Ovary (tissue), 9 donors: Measurements from ENCODE around the gene MYPN. TPM values are rescaled to one million over a fixed set of nuclear protein-coding genes. Genes with fewer than 3 reads are reported as not detected.

Experiments used
- DNase-seq, 5 donors: peaks; one replicate each; pipeline ENCODE4 v3.0.0-alpha.2; 2019 to 2020
- H3K27ac ChIP-seq, 2 donors: fragments of 200-600 bp; one replicate each; pipeline versions ENCODE4 v1.5.1 to v1.8.0; 2019 to 2022
- H3K27me3 ChIP-seq: fragments of 200-600 bp; one replicate; pipeline ENCODE4 v1.8.0; 2022
- H3K36me3 ChIP-seq: fragments of 200-600 bp; sonication (generic); one replicate; pipeline ENCODE4 v1.5.1; 2019
- H3K4me1 ChIP-seq: one replicate; pipeline ENCODE4 v1.8.1; 2013; ENCODE audit warnings: mild to moderate bottlenecking, moderate library complexity; ENCODE audit not compliant: insufficient read depth
- H3K4me3 ChIP-seq: fragments of 200-600 bp; sonication (generic); one replicate; pipeline ENCODE4 v1.5.1; 2017
- H3K9me3 ChIP-seq, 2 donors: fragments of 200-600 bp in 1 of 2; sonication (generic) in 1 of 2; one replicate each; pipeline versions ENCODE4 v1.5.1 to v1.8.1; 2013 to 2019; ENCODE audit warnings: mild to moderate bottlenecking in 1 of 2, moderate library complexity in 1 of 2
- EP300 ChIP-seq: sonication (generic); formaldehyde crosslinking; IDR thresholded peaks from one replicate; pipeline ENCODE4 v1.6.1; 2017; ENCODE audit warnings: antibody characterized with exemption
- POLR2A ChIP-seq: fragments of 450-650 bp; IDR thresholded peaks from one replicate; pipeline ENCODE4 v1.6.1; 2017; ENCODE audit warnings: antibody characterized with exemption, mild to moderate bottlenecking, moderate library complexity
- WGBS, 3 donors: extraction: QIAGEN DNeasy Blood & Tissue Kit in 1 of 3; methylation state at CpG; one replicate each; pipeline versions ENCODE4 v1.1.5 to v1.1.7; 2013 to 2017; 5-methylcytosine and 5-hydroxymethylcytosine counted together
- intact Hi-C, 4 donors: fragments of 100-400 bp; cut with DNase I; formaldehyde crosslinking; loops; one replicate each; pipeline versions ENCODE4 v1.11.0 to v1.15.1; 2022 to 2023
- polyA plus RNA-seq, 2 donors: library from polyadenylated mRNA; stranded (reverse); fragments of 200-250 nt in 1 of 2; fragments of 350-450 nt in 1 of 2; fragmentation: Illumina TruSeq in 1 of 2; extraction: RNeasy Lipid Tissue Mini Kit (QIAGEN cat#74804) in 1 of 2; gene quantifications; one replicate each; pipeline ENCODE4 v1.2.3, GENCODE V29; 2013 to 2014
- total RNA-seq, 7 donors: library from RNA; depleted of rRNA in 2 of 7; stranded (reverse); fragments of >200 nt in 2 of 7; fragmentation: NEBNext Ultra II Directional in 3 of 7; extraction: Animal tissue kit (Norgen Biotek cat#: 25700) in 3 of 7; gene quantifications; one replicate each; pipeline versions ENCODE4 v1.1.0 to v1.2.4, GENCODE V29; 2016 to 2023
- TF ChIP-seq, protein P1 (sequence below), 3 donors: fragments of 450-650 bp in 2 of 3; fragments of 200-600 bp in 1 of 3; IDR thresholded peaks; one replicate each; pipeline versions ENCODE4 v1.5.1 to v1.8.0; 2016 to 2022; ENCODE audit warnings: antibody characterized with exemption in 3 of 3, mild to moderate bottlenecking in 1 of 3
- donor health status: DM: no; HTN: no; CAD: no; lungs with moderate emphysema.
- donor health status: DM: no; HTN: no; CAD: no.
- donor health status: Bipolar disorder and iron deficiency.
- donor health status: DM: yes; HTN: yes; CAD: no.
- donor health status: DM: no; HTN: no; CAD: no.
- donor health status: DM: yes; HTN: yes; CAD: no.

The MYPN gene
- total and polyA plus RNA-seq, 9 donors, result 0.05 to 0.18 (median 0.16) TPM; not detected in 5

DNA sequence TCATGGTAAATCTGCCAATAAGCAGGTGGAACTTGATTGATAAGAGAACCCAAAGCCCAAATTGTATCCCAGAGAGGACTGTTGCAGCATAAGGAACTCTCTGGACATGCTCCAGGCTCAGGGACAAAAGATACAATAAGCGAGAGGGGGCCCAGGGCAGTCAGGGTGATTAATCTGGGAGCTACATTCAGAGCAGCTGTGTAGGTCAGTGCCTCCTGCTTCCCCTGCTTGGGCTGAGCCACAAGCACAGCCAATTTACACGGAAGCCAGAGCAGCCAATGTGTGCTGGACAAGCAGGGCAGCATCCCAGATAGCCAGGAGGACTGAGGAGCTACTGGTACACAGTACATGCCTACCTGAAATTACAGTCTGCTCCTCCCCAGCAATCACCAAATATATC lies 24.2 kb downstream of the MYPN start:
- H3K27ac ChIP-seq, result no peak overlapping the region
- no peaks in the 10 kb centered on the region for H3K36me3 ChIP-seq
- no peaks in the 10 kb centered on the region for H3K27me3 ChIP-seq
- DNase-seq, result no peak
- H3K4me3 ChIP-seq, result no peak overlapping the region
- intact Hi-C loops, result no loop called here
- H3K4me1 ChIP-seq, result peaks cover 2% of the 10 kb centered on the region
- H3K9me3 ChIP-seq, result no peaks in the 10 kb centered on the region
- TF ChIP-seq EP300 (no peak), POLR2A (no peak)
- TF ChIP-seq, protein P1, sequence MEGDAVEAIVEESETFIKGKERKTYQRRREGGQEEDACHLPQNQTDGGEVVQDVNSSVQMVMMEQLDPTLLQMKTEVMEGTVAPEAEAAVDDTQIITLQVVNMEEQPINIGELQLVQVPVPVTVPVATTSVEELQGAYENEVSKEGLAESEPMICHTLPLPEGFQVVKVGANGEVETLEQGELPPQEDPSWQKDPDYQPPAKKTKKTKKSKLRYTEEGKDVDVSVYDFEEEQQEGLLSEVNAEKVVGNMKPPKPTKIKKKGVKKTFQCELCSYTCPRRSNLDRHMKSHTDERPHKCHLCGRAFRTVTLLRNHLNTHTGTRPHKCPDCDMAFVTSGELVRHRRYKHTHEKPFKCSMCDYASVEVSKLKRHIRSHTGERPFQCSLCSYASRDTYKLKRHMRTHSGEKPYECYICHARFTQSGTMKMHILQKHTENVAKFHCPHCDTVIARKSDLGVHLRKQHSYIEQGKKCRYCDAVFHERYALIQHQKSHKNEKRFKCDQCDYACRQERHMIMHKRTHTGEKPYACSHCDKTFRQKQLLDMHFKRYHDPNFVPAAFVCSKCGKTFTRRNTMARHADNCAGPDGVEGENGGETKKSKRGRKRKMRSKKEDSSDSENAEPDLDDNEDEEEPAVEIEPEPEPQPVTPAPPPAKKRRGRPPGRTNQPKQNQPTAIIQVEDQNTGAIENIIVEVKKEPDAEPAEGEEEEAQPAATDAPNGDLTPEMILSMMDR (IDR thresholded peaks at IDR 0.05), result no peak
- WGBS, 3 donors, result 34 to 63% (median 39%) methylated on average over 2 of the region's 2 CpGs

DNA sequence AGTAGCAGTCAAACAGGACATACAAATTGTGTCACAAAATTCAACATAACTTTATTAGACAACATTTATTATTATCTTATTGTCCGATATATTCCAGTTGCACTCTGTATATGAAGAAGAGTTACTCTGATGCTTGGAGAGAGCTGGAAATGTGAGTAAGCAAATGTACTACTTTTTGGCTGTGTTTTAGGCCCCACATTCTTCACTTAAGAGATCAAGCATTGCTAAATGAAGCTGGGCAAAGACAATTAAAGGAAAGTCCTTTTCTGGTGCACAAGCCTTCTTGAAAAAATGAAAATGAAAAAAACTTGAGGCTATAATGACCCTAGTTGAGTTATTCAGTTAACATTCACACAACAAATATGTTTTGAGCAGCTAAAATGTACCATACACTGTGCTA lies 26.1 kb downstream of the MYPN start:
- intact Hi-C loops, result no loop called here
- no peak for DNase-seq
- Histone ChIP-seq H3K4me3 (no peak overlapping the region), H3K4me1 (peaks cover 2% of the 10 kb centered on the region), H3K9me3 (no peaks in the 10 kb centered on the region), H3K27me3 (no peaks in the 10 kb centered on the region), H3K36me3 (no peaks in the 10 kb centered on the region), H3K27ac (no peak overlapping the region)
- 83 to 86% (median 86%) methylated on average over 1 of the region's 1 CpG for WGBS, 3 donors
- no peak for TF ChIP-seq EP300

DNA sequence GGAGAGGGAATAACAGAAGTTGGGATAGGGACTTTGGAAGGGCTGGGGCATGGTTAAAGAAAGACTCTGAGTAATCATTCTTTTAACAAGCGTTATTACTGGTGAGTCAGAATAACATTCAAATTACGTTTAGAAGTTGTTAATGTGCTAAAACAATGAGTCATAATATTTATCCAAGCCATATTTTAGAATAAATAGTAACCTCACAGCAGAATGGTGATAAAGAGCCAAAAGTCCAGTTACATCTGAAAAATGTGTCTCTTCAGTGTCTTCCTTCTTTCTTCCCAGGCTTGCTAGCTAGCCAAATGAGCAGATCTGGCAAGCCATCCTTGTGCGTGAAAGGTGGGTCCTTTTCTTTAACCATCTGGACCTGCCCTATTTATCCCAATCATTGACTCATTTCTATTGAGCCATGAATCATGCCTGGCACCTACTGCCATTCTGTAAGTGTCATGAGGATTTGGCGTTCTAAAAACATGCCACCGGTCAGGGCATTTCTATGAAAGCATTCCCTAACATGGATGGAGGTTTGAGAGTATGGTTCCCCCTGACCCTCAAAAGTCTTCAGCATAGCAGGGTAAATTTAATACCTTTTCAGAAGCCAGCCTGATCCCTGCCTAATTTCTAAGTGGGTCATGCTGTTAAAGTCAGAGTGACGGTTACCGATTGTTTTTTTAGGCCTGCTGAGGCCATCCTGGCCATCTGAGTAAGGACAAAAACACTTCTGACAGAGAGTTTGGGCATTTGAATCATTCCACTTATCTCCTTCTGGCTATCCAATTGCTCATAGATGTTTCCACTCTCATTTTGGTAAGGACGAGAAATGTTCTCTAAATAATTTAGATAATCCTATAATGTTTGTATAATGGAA lies 26.9 kb downstream of the MYPN start:
- H3K4me1 ChIP-seq, result peaks cover 2% of the 10 kb centered on the region
- H3K27me3 ChIP-seq, result no peaks in the 10 kb centered on the region
- H3K36me3 ChIP-seq, result no peaks in the 10 kb centered on the region
- TF ChIP-seq, protein P1 (IDR thresholded peaks at IDR 0.05), result no peak
- no peak for TF ChIP-seq EP300
- TF ChIP-seq POLR2A, result no peak
- H3K27ac ChIP-seq, result no peak overlapping the region
- H3K9me3 ChIP-seq, result no peaks in the 10 kb centered on the region
- WGBS, 3 donors, result 38 to 48% (median 47%) methylated on average over 8 of the region's 8 CpGs
- no peak overlapping the region for H3K4me3 ChIP-seq
- DNase-seq, result no peak
- intact Hi-C loops, result no loop called here

DNA sequence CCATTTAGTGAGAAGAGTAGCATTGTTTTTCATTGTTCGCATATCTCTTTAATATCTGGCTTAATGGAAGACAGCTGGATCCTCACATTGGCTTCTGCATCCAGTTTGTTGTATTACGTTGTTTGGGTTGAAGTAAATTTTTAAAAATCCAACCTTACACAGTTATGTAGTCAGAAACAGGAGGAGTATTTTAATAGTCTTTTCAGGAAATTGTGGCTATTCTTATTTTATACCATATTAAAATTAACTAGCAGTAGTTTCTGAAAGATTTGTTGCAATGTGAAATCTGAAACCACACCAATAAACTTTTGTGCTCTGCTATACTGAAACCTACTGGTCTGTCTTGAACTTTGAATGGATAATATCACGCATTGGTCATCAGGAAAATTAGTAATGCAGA lies 27.9 kb downstream of the MYPN start:
- Histone ChIP-seq H3K4me3 (no peak overlapping the region), H3K27me3 (no peaks in the 10 kb centered on the region), H3K36me3 (no peaks in the 10 kb centered on the region), H3K27ac (no peak overlapping the region), H3K4me1 (peaks cover 2% of the 10 kb centered on the region), H3K9me3 (no peaks in the 10 kb centered on the region)
- WGBS, 3 donors, result 52 to 67% (median 65%) methylated on average over 3 of the region's 3 CpGs
- intact Hi-C loops, result no loop called here
- no peak for TF ChIP-seq EP300
- no peak for TF ChIP-seq POLR2A
- TF ChIP-seq, protein P1 (IDR thresholded peaks at IDR 0.05), result no peak
- DNase-seq, result no peak

DNA sequence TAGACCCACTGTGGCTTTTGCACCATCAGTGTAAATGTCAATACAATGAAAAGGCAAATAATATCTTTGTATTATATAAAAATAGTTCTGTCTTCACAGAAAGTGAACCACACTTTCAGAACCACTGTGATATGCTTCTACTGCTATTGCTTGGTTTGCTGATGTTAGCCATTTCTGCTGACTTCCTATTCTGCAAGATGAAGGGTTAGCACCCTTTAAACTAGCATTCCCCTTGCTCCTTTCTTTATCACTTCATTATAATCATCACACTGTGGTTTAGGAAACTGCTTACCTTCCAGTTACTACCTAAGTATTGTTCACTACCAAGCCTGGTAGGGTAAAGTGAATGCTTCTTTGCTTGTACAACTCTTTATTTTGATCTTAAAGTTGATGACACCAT lies 29.2 kb downstream of the MYPN start:
- H3K4me3 ChIP-seq, result no peak overlapping the region
- H3K36me3 ChIP-seq, result no peaks in the 10 kb centered on the region
- no peak overlapping the region for H3K27ac ChIP-seq
- no peak for DNase-seq
- TF ChIP-seq, protein P1 (IDR thresholded peaks at IDR 0.05), result no peak
- no peak for TF ChIP-seq EP300
- TF ChIP-seq POLR2A, result no peak
- intact Hi-C loops, result no loop called here
- H3K27me3 ChIP-seq, result no peaks in the 10 kb centered on the region
- H3K4me1 ChIP-seq, result peaks cover 2% of the 10 kb centered on the region
- H3K9me3 ChIP-seq, result no peaks in the 10 kb centered on the region
